Right lobe of liver (tissue), 6 donors: ENCODE measurements around the gene COMT. TPM values are rescaled to one million over a fixed set of nuclear protein-coding genes. Genes with fewer than 3 reads are reported as not detected.
A peak's percentile ranks its signal among the peaks of the same experiment; 100 is the strongest.

Experiments used
- ATAC-seq, 4 donors: fragments of 200-7000 bp; cut with Tn5 transposase; one replicate each; pipeline ENCODE4 v1.9.1; 2020; ENCODE audit warnings: mild to moderate bottlenecking in 4 of 4, moderate library complexity in 4 of 4
- DNase-seq, 3 donors: peaks; one replicate each; pipeline ENCODE4 v3.0.0-alpha.2; 2020
- H3K27ac ChIP-seq, 3 donors: fragments of 200-600 bp; one replicate each; pipeline ENCODE4 v1.8.0; 2022
- H3K27me3 ChIP-seq, 2 donors: fragments of 200-600 bp; one replicate each; pipeline ENCODE4 v1.8.0; 2022
- H3K36me3 ChIP-seq, 4 donors: fragments of 200-600 bp; sonication (generic) in 1 of 4; one replicate each; pipeline versions ENCODE4 v1.5.1 to v1.8.0; 2017 to 2022; ENCODE audit warnings: control low read depth in 1 of 4
- H3K4me1 ChIP-seq, 4 donors: fragments of 200-600 bp; sonication (generic) in 1 of 4; one replicate each; pipeline versions ENCODE4 v1.5.1 to v1.8.0; 2017 to 2022; ENCODE audit warnings: control low read depth in 1 of 4
- H3K4me3 ChIP-seq, 3 donors: fragments of 200-600 bp; one replicate each; pipeline ENCODE4 v1.8.0; 2022
- H3K9me3 ChIP-seq, 4 donors: fragments of 200-600 bp; sonication (generic) in 1 of 4; one replicate each; pipeline versions ENCODE4 v1.5.1 to v1.8.0; 2017 to 2022; ENCODE audit warnings: control low read depth in 1 of 4
- CTCF ChIP-seq, 4 donors: fragments of 200-600 bp in 3 of 4; fragments of 450-650 bp in 1 of 4; IDR thresholded peaks; one replicate each; pipeline versions ENCODE4 v1.5.1 to v1.8.0; 2016 to 2022; ENCODE audit warnings: antibody characterized with exemption in 4 of 4, mild to moderate bottlenecking in 2 of 4
- POLR2A ChIP-seq: fragments of 450-650 bp; IDR thresholded peaks from one replicate; pipeline ENCODE4 v1.6.1; 2017; ENCODE audit warnings: antibody characterized with exemption, mild to moderate bottlenecking
- WGBS: methylation state at CpG from one replicate; pipeline ENCODE4 v1.1.6; 2018; ENCODE audit warnings: low coverage, low lambda C conversion rate; ENCODE audit not compliant: insufficient coverage; ENCODE audit errors: missing lambda C conversion rate; 5-methylcytosine and 5-hydroxymethylcytosine counted together
- intact Hi-C, 2 donors: fragments of 100-400 bp; cut with DNase I; formaldehyde crosslinking; loops; one replicate each; pipeline versions ENCODE4 v1.11.2 to v1.14.1; 2022
- total RNA-seq, 6 experiments: library from RNA; depleted of rRNA in 2 of 6; stranded (reverse); fragments of >200 nt in 2 of 6; fragmentation: NEBNext Ultra II Directional in 3 of 6; extraction: Animal tissue kit (Norgen Biotek cat#: 25700) in 3 of 6; gene quantifications; one replicate each; pipeline versions ENCODE4 v1.1.0 to v1.2.4, GENCODE V29; 2016 to 2023
- donor health status: DM: no; HTN: yes; CAD: no.
- donor health status: DM: no; HTN: no; CAD: no.
- donor health status: DM: no; HTN: no; CAD: no.
- donor health status: DM: no; HTN: yes; CAD: no.
- donor health status: DM: no; HTN: yes; CAD: no.

COMT gene
- total RNA-seq, 6 experiments from 2014 or later = 144 to 270 (median 200) TPM

- Histone ChIP-seq H3K36me3 (peaks cover 0 to 3% (median 0%) of the 10 kb centered on the region in 4 donors), H3K27me3 (no peaks in the 10 kb centered on the region), H3K4me3 (no peak overlapping the region), H3K9me3 (no peaks in the 10 kb centered on the region), H3K4me1 (no peaks in the 10 kb centered on the region), H3K27ac (no peak overlapping the region)
- WGBS = 87% methylated on average over 7 of the region's 7 CpGs
- ATAC-seq (no peak), DNase-seq (peak in 1 of 3 donors; percentile 0)
- TF ChIP-seq POLR2A (no peak), CTCF (IDR thresholded peaks at IDR 0.05) (no peak)
- intact Hi-C loops = no loop called here
Observed at GRCh38 chr22:19927696-19928095, 13.9 kb upstream of the COMT start.

- DNase-seq (peak in 1 of 3 donors; percentile 20), ATAC-seq (peak in 3 of 4 donors; percentile 14 to 55 (median 53))
- Histone ChIP-seq H3K36me3 (peaks cover 0 to 3% (median 0%) of the 10 kb centered on the region in 4 donors), H3K4me3 (no peak overlapping the region), H3K27ac (no peak overlapping the region), H3K4me1 (no peaks in the 10 kb centered on the region), H3K27me3 (no peaks in the 10 kb centered on the region), H3K9me3 (no peaks in the 10 kb centered on the region)
- no peak for TF ChIP-seq CTCF (IDR thresholded peaks at IDR 0.05)
- TF ChIP-seq POLR2A = no peak
- WGBS = 68% methylated on average over 11 of the region's 11 CpGs
- intact Hi-C loops = no loop called here
Observed at GRCh38 chr22:19928207-19928606, 13.4 kb upstream of the COMT start.

- 87% methylated on average over 11 of the region's 21 CpGs for WGBS
- H3K4me3 ChIP-seq = no peak overlapping the region
- TF ChIP-seq CTCF (IDR thresholded peaks at IDR 0.05) = no peak
- TF ChIP-seq POLR2A = no peak
- H3K27me3 ChIP-seq = no peaks in the 10 kb centered on the region
- ATAC-seq = no peak
- peak in 1 of 3 donors; percentile 25 for DNase-seq
- peaks cover 0 to 6% (median 0%) of the 10 kb centered on the region in 4 donors for H3K4me1 ChIP-seq
- H3K27ac ChIP-seq = no peak overlapping the region
- intact Hi-C loops = no loop called here
- peaks cover 0 to 3% (median 0%) of the 10 kb centered on the region in 4 donors for H3K36me3 ChIP-seq
- no peaks in the 10 kb centered on the region for H3K9me3 ChIP-seq
Observed at GRCh38 chr22:19929586-19930550, 11.7 kb upstream of the COMT start.

- Histone ChIP-seq H3K4me3 (no peak overlapping the region), H3K36me3 (peaks cover 0 to 3% (median 0%) of the 10 kb centered on the region in 4 donors), H3K9me3 (no peaks in the 10 kb centered on the region), H3K4me1 (peaks cover 0 to 12% (median 3%) of the 10 kb centered on the region in 4 donors), H3K27me3 (no peaks in the 10 kb centered on the region), H3K27ac (no peak overlapping the region)
- intact Hi-C loops = no loop called here
- ATAC-seq (no peak), DNase-seq (peak in 1 of 3 donors; percentile 37)
- WGBS = 92% methylated on average over 14 of the region's 21 CpGs
- no peak for TF ChIP-seq POLR2A
- no peak for TF ChIP-seq CTCF (IDR thresholded peaks at IDR 0.05)
Observed at GRCh38 chr22:19930551-19931486, 10.8 kb upstream of the COMT start.
